Measurements from ENCODE around the gene IQCF6. TPM values are rescaled to one million over a fixed set of nuclear protein-coding genes. Genes with fewer than 3 reads are reported as not detected.

IQCF6 gene
- not detected in 2 replicates for total RNA-seq

DNA sequence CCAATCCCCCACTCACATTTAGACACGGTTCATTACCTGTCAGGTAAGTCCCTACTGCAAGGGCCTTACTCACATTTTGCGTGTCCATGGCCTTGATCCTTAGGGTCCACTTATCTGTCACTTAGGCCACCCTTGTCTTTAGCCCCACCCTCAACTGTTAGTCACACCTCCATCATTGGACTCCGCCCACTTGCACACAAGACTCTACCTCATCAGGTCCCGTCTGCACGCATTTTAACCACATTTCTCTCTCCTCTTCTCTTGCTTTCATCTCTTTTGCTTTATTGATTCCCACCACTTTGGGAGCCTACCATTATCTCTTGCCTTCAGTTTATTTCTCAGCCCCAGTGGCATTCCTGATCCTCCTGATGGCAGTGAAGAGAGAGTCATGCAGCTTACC, at the start of gene IQCF6:
Gene IQCF6, minus strand, starts transcription at position 101 of the 400 bp plus-strand sequence. Its CDS starts 13 bp downstream, at position 88.
- peaks cover 3% of the 10 kb centered on the region for H3K27me3 ChIP-seq (ENCODE audit: insufficient read depth, low read length)
- H3K79me2 ChIP-seq (ENCODE audit: insufficient read depth, low read length) = no peaks in the 10 kb centered on the region
- no peak within 1 kb of the TSS for H3K27ac ChIP-seq (ENCODE audit: low read depth, low read length)
- H3K4me3 ChIP-seq (ENCODE audit: insufficient read depth, low read length) = no peak within 1 kb of the TSS
- H3K36me3 ChIP-seq (ENCODE audit: insufficient read depth, low read length) = no peaks in the 10 kb centered on the region
- H4K20me1 ChIP-seq (ENCODE audit: insufficient read depth, low read length) = no peaks in the 10 kb centered on the region
- DNase-seq (ENCODE audit: insufficient read length, low spot score, missing footprints) = no peak
- no peak within 1 kb of the TSS for H3K4me2 ChIP-seq (ENCODE audit: insufficient read depth, low read length)
- no peaks in the 10 kb centered on the region for H3K9me3 ChIP-seq (ENCODE audit: low read depth, low read length)
- TF ChIP-seq, protein P1, sequence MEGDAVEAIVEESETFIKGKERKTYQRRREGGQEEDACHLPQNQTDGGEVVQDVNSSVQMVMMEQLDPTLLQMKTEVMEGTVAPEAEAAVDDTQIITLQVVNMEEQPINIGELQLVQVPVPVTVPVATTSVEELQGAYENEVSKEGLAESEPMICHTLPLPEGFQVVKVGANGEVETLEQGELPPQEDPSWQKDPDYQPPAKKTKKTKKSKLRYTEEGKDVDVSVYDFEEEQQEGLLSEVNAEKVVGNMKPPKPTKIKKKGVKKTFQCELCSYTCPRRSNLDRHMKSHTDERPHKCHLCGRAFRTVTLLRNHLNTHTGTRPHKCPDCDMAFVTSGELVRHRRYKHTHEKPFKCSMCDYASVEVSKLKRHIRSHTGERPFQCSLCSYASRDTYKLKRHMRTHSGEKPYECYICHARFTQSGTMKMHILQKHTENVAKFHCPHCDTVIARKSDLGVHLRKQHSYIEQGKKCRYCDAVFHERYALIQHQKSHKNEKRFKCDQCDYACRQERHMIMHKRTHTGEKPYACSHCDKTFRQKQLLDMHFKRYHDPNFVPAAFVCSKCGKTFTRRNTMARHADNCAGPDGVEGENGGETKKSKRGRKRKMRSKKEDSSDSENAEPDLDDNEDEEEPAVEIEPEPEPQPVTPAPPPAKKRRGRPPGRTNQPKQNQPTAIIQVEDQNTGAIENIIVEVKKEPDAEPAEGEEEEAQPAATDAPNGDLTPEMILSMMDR (IDR thresholded peaks at IDR 0.05; ENCODE audit: extremely low read depth, low read depth, low read length) = no peak
- no peaks in the 10 kb centered on the region for H3K4me1 ChIP-seq (ENCODE audit: insufficient read depth, low read length)
- H2AFZ ChIP-seq (ENCODE audit: low read length) = no peak within 1 kb of the TSS

DNA sequence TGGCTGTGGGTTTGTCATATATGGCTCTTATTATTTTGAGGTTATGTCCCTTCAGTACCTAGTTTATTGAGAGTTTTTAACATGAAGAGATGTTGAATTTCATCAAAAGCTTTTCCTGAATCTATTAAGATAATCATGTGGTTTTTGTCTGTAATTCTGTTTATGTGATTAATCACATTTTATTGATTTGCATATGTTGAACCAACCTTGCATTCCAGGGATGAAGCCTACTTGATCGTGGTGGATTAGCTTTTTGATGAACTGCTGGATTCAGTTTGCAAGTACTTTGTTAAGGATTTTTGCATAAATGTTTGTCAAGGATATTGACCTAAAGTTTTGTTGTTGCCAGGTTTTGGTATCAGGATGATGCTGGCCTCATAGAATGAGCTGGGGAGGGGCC, 49.3 kb upstream of the IQCF6 start:
- no peaks in the 10 kb centered on the region for H3K79me2 ChIP-seq (ENCODE audit: insufficient read depth, low read length)
- H3K4me2 ChIP-seq (ENCODE audit: insufficient read depth, low read length) = no peak overlapping the region
- H3K36me3 ChIP-seq (ENCODE audit: insufficient read depth, low read length) = no peaks in the 10 kb centered on the region
- H3K4me3 ChIP-seq (ENCODE audit: insufficient read depth, low read length) = no peak overlapping the region
- no peaks in the 10 kb centered on the region for H4K20me1 ChIP-seq (ENCODE audit: insufficient read depth, low read length)
- H3K27ac ChIP-seq (ENCODE audit: low read depth, low read length) = no peak overlapping the region
- no peaks in the 10 kb centered on the region for H3K4me1 ChIP-seq (ENCODE audit: insufficient read depth, low read length)
- H3K9me3 ChIP-seq (ENCODE audit: low read depth, low read length) = no peaks in the 10 kb centered on the region
- TF ChIP-seq, protein P1 (IDR thresholded peaks at IDR 0.05; ENCODE audit: extremely low read depth, low read depth, low read length) = no peak
- H3K27me3 ChIP-seq (ENCODE audit: insufficient read depth, low read length) = no peaks in the 10 kb centered on the region
- no peak for DNase-seq (ENCODE audit: insufficient read length, low spot score, missing footprints)
- no peak overlapping the region for H2AFZ ChIP-seq (ENCODE audit: low read length)

DNA sequence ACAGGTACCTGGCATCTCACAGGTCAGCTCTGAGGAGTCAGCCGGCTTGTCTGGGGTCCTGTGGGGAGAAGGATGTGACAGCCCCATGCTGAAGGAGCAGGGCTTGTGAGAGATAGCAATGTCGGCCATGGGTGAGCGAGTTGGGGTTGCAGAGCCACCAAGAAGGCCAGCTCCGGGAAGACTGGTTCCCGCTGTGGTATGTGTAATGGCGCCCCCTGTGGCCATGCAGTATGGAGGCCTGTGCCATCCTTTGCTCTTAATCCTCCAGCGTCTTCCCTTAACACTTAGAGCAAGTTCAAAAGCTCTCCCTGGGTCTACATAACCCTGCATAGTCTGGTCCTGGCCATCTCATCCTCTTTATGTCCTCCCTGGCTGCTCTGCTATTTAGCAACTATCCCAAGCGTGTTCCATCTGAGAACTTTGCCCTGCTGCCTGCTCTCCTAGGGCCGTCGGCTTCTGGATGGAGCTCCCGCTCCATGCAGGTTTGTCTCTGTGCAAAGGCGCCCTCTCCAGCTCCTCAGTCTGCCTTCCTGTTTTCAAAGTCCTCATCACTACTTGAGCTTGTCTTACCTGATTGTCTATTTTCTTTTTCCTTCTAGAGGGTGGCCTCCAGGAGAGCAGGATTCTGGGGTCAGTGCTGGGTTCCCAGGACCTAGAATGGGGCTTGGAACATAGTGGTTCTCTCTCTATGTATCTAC, 40.8 kb upstream of the IQCF6 start:
- no peak overlapping the region for H3K4me2 ChIP-seq (ENCODE audit: insufficient read depth, low read length)

DNA sequence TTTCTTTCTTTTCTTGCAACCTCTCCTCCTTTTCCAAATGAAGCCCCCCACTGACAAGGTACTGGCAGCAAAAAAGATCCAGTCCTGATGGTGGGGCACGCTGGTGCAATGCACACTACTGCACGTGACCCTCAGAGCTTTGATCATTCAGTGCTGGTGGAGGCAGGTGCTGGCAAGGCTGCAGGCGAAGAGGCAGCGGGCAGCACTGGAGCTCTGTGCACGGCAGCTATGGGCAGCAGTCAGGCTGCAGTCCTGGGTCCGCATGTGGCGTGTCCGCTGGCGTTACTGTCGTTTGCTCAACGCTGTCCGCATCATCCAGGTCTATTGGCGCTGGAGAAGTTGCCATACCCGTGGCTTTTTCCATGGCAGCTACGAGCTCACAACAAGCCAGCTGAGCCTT, 40.1 kb upstream of the IQCF6 start:
- no peaks in the 10 kb centered on the region for H3K4me1 ChIP-seq (ENCODE audit: insufficient read depth, low read length)
- no peaks in the 10 kb centered on the region for H3K36me3 ChIP-seq (ENCODE audit: insufficient read depth, low read length)
- DNase-seq (ENCODE audit: insufficient read length, low spot score, missing footprints) = no peak
- H3K4me2 ChIP-seq (ENCODE audit: insufficient read depth, low read length) = no peak overlapping the region
- H3K9me3 ChIP-seq (ENCODE audit: low read depth, low read length) = no peaks in the 10 kb centered on the region
- no peak overlapping the region for H3K27ac ChIP-seq (ENCODE audit: low read depth, low read length)
- TF ChIP-seq, protein P1 (IDR thresholded peaks at IDR 0.05; ENCODE audit: extremely low read depth, low read depth, low read length) = no peak
- no peaks in the 10 kb centered on the region for H3K27me3 ChIP-seq (ENCODE audit: insufficient read depth, low read length)
- no peaks in the 10 kb centered on the region for H4K20me1 ChIP-seq (ENCODE audit: insufficient read depth, low read length)
- H3K4me3 ChIP-seq (ENCODE audit: insufficient read depth, low read length) = no peak overlapping the region
- no peaks in the 10 kb centered on the region for H3K79me2 ChIP-seq (ENCODE audit: insufficient read depth, low read length)
- H2AFZ ChIP-seq (ENCODE audit: low read length) = no peak overlapping the region

More for the DNA sequence above, 40.8 kb upstream of the IQCF6 start:
- Histone ChIP-seq H3K4me3 (ENCODE audit: insufficient read depth, low read length) (no peak overlapping the region), H3K4me1 (ENCODE audit: insufficient read depth, low read length) (no peaks in the 10 kb centered on the region), H3K27me3 (ENCODE audit: insufficient read depth, low read length) (no peaks in the 10 kb centered on the region), H2AFZ (ENCODE audit: low read length) (no peak overlapping the region), H3K27ac (ENCODE audit: low read depth, low read length) (no peak overlapping the region), H4K20me1 (ENCODE audit: insufficient read depth, low read length) (no peaks in the 10 kb centered on the region), H3K36me3 (ENCODE audit: insufficient read depth, low read length) (no peaks in the 10 kb centered on the region), H3K9me3 (ENCODE audit: low read depth, low read length) (no peaks in the 10 kb centered on the region), H3K79me2 (ENCODE audit: insufficient read depth, low read length) (no peaks in the 10 kb centered on the region)
- no peak for DNase-seq (ENCODE audit: insufficient read length, low spot score, missing footprints)
- TF ChIP-seq, protein P1 (IDR thresholded peaks at IDR 0.05; ENCODE audit: extremely low read depth, low read depth, low read length) = peak; percentile 23
